CD4-positive, alpha-beta T cell treated with Interleukin-6 for 4 hours (primary cell): ENCODE results near the gene MMP25.
"Not testable (repeated sequence)": the region's sequence is repeated elsewhere in the genome, so short reads cannot be mapped to it uniquely, and the experiment has no call there.

Source experiments
- DNase-seq: peaks from one replicate; pipeline ENCODE4 v3.0.0-alpha.2; 2020; ENCODE audit warnings: mixed read lengths

The MMP25 gene

DNA sequence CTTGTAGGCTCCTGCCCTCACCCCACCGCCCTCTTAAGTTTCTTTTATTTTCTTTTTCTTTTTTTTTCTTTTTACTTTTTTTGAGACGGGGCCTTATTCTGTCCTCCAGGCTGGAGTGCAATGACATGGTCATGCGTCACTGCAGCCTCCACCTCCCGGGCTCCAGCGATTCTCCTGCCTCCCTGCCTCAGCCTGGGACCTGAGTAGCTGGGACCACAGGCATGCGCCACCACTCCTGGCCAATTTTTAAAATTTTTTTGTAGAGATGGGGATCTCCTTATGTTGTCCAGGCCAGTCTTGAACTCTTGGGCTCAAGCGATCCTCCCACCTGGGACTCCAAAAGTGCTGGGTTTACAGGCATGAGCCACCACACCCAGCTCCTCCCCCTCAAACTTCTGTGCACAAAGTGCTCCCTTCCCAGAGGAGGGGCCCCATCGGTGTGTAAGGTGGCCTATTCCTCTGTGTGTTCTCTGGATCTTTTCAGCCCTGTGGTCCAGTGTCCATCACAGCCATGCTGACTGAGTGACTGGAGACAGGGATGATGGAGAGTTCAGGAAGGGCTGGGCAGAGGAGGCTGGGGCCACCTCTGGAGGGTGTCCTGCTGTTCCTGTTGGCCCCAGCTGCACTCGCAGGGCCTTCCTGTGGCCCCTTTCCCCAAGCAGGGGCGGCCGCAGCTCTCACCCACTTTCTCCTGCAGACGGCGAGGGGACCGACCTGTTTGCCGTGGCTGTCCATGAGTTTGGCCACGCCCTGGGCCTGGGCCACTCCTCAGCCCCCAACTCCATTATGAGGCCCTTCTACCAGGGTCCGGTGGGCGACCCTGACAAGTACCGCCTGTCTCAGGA lies 10.2 kb downstream of the MMP25 start:
- no peak for DNase-seq

DNA sequence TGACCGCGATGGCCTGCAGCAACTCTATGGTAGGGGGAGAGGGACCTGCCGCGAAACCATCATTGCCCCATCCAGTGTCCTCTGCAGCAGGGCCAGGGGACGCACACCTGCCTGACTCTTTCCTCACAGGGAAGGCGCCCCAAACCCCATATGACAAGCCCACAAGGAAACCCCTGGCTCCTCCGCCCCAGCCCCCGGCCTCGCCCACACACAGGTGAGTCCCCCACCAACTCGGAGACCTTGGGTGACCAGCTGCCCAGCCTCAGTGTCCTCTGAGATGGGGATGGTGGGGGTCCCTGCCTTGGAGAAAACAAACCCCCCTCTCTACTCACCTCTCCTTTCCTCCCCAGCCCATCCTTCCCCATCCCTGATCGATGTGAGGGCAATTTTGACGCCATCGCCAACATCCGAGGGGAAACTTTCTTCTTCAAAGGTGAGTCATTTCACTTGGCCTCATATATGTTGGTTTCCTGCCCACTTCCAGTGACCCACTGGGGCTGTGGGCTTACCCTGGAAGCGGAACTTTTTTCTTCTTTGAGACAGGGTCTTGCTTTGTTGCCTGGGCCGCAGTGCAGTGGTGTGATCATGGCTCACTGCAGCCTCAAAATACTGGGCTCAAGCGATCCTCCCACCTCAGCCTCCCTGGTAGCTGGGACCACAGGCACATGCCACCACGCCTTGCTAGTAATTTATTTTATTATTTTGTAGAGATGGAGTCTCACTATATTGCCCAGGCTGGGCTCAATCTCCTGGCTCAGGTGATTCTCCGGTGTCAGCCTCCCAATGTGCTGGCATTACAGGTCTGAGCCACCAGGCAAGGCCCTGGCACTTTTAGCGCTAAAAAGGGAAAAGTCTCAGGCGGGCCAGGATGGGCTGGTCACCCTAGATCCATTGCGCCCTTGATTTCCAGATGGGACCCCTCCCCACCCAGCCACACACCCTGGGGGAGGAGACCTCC lies 11.1 kb downstream of the MMP25 start:
- no peak for DNase-seq

DNA sequence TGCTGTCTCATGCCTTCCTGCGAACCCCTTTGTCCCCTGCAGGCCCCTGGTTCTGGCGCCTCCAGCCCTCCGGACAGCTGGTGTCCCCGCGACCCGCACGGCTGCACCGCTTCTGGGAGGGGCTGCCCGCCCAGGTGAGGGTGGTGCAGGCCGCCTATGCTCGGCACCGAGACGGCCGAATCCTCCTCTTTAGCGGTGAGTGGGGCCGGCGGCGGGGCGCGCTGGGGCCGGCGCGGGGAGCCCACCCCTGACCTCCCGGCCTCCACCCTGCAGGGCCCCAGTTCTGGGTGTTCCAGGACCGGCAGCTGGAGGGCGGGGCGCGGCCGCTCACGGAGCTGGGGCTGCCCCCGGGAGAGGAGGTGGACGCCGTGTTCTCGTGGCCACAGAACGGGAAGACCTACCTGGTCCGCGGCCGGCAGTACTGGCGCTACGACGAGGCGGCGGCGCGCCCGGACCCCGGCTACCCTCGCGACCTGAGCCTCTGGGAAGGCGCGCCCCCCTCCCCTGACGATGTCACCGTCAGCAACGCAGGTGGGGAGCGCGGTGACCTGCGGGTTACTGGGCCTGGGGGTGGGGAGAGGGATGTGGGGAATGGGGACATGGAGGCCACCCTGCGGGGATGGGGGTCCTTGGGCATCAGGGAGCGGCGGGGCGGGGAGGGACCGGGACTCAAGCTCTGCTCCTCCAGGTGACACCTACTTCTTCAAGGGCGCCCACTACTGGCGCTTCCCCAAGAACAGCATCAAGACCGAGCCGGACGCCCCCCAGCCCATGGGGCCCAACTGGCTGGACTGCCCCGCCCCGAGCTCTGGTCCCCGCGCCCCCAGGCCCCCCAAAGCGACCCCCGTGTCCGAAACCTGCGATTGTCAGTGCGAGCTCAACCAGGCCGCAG lies 12.0 kb downstream of the MMP25 start:
- DNase-seq = peak; percentile 70

DNA sequence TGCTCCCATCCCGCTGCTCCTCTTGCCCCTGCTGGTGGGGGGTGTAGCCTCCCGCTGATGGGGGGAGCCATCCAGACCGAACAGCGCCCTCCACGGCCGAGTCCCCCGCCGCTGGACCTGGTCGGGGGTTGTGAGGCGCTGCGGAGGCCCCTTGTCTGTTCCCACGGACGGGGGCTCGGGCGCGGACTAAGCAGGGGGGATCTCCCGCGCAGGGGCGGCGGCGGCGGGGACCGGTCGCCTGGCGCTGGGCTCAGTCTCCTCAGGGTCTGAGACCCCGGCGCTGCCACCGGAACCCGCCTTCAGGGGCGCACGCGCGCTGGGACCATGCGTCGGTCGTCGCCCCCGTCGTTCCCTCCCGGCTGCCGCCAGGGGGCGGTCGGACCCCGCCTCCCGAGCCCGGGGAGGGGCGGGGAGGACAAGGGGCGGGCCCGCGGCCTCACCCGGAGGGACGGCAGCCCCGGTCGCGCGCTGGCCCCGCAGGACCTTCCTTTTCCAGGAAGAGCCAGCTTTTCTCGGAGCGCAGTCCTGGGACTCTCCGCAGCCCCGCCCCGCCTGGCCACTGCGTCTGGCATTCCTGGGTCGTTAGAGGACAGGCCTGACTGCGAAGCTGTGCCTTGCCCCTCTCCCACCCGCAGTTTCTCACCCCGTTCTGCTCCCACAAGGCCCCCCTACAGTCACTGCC lies 12.8 kb downstream of the MMP25 start:
- peak; percentile 90 for DNase-seq

DNA sequence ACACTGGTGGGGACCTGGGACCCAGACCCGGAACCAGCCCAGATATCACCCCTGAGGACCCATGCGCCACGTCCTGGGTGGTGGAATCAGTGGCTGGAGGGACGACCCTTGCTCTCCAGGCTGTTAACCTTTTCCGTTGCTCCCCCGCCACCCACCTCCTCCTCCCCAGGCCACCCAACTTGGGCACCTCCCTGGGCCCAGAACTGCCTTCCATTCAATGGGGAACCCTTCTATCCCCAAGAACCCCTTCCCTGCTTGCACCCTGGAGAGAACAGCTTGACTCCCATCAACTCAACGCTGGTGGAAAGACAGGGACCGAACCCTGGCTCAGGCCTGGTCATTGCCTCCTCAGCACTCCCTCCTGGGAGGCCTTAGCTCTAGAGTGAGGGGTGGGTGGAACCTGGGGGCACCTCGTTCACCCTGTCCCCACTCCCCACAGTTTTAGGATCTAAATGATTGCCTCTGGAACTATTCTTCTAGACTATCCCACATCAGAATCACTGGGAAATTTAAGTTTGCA lies 13.4 kb downstream of the MMP25 start:
- no peak for DNase-seq

DNA sequence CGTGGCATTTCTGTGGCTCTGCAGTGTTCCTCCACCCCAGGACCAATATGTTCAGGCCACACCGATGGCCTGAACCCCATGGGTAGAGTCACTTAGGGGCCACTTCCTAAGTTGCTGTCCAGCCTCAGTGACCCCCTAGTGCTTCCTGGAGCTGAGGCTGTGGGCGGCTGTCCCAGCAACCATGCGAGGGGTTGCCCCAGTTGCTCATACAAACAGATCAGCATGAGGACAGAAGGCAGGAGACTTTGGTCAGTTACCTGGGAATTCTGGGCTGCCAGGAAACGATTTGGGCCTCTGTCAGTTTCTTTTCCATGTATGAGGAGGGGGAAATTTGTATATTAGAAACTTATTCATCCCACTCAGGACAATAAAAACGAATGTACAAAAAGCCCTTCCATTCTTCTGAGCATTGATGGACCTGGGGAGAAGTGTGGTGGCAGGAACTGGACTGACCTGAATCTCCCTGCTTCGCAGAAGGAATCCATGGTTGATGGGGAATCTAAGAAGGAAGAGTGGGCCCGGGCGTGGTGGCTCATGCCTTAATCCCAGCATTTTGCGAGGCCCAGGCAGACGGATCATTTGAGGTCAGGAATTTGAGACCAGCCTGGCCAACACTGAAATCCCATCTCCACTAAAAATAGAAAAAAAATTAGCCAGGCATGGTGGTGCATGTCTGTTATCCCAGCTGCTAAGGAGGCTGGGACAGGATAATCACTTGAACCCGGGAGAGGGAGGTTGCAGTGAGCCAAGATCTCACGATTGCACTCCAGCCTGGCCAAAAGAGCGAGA lies 14.2 kb downstream of the MMP25 start:
- DNase-seq = no peak

DNA sequence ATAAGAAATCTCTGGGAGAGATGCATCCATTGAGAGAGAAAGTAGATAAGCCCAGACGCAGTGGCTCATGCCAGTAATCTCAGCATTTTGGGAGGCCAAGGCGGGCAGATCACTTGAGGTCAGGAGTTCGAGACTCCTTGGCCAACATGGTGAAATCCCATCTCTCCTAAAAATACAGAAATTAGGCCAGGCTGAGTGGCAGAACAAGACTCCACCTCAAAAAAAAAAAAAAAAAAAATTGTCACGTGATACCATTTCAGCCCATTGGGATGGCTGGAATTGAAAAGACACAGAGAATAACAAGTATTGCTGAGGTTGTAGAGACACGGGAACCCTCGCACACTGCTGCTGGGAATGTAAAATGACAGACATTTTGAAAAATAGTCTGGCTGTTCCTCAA lies 16.2 kb downstream of the MMP25 start:
- DNase-seq = no peak

DNA sequence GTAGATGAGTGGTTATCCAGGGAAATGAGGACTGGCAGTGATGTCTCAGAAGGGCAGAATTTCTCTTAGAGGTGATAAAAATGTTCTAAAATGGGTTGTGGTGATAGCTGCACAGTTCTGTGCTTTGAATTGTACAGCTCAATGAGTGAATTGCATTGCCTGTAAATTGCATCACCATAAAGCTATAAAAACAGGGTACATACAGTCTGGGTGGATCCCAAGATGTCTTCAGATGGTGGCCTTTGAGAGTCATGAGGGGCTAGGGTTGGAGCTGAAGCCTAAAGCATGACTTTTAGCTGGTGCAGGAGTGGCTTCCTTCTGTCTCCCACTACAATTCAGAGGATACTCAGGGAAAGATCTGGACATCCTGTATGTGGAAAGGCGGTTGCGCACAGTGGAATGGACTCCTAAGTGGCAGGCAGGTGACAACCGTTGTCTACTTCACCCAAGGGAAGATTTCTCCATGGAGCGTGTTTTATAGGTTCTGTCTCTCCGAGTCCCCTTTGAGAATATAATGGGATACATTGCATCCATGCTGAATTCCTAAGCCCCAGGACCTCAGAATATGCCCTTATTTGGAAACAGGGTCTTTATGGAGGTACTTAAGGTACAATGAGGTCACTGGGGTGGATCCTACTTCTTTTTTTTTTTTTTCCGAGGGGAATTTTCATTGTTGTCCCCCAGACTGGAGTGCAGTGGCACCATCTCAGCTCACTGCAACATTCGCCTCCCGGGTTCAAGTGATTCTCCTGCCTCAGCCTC lies 17.4 kb downstream of the MMP25 start:
- no peak for DNase-seq

DNA sequence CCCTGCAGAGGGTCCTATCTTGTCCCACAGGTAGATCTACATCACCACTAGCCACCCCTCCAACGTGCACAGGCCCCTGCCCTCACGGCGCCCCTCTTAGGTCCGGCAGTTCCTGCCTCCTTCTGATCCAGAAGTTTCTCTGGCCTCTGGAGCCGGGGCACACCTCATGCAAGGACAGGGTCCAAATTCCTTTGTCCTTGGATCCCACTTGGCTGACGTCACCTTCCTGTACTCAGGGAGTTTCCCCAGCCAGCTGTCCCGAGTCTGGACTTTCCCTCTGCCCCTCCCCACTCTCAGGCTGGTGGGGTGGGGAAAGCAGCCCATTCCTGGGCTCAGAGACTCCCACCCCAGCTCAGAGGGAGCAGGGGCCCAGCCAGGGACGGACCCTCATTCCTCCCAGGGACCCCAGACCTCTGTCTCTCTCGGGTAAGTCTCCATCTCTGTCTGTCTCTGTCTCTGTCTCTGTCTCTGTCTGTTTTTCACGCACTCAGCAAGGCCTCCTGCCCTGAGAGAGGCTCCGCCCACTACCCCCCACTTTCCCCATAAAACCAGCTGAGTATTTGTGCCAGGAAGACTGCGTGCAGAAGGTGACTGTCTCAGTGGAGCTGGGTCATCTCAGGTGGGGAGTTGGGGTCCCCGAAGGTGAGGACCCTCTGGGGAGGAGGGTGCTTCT lies 18.8 kb downstream of the MMP25 start, which contains the start of gene IL32:
Gene IL32, plus strand, starts transcription at position 572 of the 673 bp plus-strand sequence. CDS start 172 bp downstream, outside the sequence.
- peak; percentile 90 for DNase-seq

DNA sequence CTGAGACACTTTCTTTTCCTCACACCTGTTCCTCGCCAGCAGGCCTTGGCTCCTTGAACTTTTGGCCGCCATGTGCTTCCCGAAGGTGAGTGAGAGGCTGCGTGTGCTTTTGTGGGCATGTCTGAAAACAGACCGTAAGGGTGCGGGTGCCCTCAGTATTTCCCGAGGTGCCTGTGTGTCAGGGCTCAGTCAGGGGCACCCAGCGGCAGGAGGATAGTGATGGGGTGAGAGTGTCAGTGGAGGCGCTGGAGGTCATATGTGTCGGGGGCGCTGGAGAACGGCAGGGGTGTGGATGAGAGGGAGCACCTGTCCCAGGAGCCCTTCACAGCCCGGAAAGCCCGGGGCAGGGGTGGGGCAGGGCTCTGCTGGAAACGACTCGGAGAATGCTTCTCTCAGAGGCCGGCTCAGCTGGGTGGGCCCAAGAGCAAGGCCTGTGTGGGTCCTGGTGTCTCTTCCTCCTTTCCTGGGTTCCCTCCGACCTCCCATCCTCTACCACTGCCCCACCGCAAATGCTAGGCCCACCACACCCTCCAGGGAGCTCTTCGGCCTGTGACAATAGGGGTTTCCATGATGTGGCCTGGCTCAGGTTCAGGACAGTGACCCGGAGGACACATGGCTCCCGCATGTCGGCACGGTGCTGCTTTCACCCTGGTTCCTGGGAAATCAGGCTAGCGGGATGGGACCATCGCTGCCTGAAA lies 19.5 kb downstream of the MMP25 start:
- DNase-seq = peak; percentile 52

DNA sequence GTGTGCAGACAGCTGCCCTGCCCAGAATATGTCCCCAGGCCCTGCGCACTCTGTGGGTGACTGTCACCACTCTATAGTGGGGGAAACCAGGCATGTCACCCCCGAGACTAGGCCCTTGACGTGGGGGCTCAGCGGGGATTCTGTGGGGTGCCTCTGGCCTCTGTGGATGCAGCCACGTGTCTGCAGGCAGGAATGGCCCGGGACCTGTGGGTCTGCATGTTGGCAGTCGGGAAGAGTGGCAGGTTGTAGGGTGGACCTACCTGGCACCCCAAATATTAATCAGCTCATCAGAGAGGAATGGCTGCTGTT lies 20.0 kb downstream of the MMP25 start:
- DNase-seq = no peak

DNA sequence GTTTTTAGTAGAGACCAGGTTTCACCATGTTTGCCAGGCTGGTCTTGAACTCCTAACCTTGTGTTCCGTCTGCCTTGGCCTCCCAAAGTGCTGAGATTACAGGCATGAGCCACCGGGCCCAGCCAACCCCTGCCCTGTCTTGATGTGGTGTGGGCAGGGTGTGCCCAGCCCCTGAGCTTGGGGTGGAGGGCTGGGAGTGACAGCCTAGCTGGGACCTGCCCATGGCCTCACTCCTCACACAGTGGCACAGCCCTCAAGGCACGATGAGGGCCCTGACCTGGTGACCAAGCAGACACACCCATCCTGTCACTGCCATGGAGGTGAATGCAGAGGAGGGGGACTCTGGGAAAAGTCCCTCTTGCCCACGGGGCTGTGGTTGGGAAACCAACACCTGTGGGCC lies 22.1 kb downstream of the MMP25 start:
- peak; percentile 38 for DNase-seq

DNA sequence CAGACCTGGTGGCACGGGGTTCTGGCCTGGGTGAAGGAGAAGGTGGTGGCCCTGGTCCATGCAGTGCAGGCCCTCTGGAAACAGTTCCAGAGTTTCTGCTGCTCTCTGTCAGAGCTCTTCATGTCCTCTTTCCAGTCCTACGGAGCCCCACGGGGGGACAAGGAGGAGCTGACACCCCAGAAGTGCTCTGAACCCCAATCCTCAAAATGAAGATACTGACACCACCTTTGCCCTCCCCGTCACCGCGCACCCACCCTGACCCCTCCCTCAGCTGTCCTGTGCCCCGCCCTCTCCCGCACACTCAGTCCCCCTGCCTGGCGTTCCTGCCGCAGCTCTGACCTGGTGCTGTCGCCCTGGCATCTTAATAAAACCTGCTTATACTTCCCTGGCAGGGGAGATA lies 22.8 kb downstream of the MMP25 start:
- not testable (repeated sequence) for DNase-seq

DNA sequence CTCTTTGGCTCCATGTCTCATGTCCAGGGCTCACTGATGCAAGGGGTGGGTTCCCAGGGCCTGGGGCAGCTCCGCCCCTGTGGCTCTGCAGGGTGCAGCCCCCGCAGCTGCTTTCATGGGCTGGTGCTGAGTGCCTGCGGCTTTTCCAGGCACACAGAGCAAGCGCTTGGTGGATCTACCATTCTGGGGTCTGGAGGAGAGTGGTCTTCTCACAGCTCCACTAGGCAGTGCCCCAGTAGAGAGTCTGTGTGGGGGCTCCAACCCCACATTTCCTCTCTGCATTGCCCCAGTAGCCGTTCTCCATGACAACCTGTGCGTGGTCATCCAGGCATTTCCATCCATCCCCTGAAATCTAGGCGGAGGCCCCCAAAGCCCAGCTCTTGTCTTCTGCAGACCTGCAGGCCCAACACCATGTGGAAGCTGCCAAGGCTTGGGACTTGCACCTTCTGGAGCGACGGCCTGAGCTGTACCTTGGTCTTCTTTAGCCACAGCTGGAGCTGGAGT lies 24.3 kb downstream of the MMP25 start:
- DNase-seq = no peak

DNA sequence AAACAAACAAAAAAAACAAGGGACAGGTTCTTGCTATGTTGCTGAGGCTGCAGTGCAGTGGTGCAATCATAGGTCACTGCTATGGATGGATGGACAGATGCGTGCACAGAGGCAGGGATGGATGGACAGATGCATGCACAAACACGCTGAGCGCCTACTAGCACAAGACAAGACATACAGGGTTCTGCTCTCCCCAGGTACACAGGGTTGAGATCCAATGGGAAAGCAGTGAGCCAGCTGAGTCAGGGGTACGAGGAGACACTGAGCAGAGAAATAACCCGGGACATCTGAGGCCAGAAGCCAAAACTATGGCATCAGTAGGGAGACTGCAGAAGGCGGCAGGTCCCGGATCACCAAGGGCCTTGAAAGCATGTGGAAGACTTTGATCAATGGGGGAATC lies 25.3 kb downstream of the MMP25 start:
- DNase-seq = no peak

DNA sequence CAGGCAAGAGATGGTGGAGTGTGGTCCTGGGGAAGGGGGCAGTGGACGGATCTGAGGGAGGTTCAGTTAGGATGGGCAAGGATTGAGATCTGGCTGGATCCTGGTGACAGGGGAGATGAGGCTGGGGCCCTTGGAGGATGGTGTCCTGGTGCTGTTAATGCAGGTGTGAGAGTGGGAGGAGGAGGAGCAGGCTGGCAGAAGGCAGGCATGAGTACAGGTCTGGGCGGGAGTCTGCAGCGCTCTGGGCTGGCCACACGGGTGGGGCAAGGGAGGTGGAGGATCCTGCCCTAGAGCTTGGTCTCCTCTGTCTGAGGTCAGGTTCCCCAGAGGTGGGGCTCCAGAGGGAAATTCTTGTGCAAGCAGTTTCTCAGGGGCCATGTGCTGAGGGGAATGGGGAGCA lies 25.8 kb downstream of the MMP25 start:
- DNase-seq = peak; percentile 54

DNA sequence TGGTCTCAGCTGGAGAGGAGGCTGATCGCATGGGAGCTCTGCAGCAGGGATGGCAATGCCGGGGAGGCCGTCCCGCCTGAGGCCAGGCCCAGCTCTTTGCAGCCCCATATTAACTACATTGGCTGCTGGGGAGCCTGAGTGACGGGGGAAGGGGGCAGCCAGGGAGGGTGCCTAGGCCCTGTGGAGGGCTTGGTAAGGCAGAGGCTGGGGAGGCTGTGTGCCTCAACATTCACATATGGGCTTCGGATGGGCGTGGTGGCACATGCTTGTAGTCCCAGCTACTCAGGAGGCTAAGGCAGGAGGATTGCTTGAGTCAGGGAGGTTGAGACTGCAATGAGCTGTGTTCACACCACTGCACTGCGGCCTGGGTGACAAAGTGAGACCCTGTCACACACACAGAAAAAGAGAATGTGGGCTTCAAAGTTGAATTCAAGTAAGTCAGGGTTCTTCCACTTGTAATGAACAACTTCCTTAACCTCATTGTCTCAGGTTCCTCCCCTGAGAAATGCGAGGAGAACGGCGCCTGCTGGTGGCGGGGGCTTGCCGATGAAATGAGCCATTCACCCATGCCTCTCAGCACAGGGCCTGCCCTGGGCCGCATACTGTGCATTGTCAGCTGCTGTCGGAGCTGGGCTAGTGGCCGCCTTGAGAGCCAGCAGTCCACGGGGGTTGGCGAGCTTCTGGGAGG lies 26.4 kb downstream of the MMP25 start:
- DNase-seq = peak; percentile 40

DNA sequence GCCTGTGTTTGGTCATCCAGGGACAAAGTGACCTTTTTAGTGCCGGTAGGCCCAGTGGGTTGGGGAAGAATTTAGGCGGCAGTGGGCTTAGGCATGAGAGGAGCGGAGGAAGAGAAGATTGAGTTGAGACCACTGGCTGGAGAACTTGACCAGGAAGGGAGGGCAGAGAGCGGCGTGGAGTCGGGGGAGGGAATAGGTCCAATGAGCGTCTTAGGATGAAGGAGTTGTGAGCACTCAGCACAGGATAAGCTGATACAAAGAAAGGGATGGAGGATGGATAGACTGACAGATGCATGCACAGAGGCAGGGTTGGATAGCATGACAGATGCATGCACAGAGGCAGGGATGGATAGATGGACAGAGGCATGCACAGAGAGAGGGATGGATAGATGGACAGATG lies 27.1 kb downstream of the MMP25 start:
- no peak for DNase-seq
